ENCODE data around the gene PRPSAP2.
"Not testable (repeated sequence)": the region's sequence is repeated elsewhere in the genome, so short reads cannot be mapped to it uniquely, and the experiment has no call there.

PRPSAP2 gene

DNA sequence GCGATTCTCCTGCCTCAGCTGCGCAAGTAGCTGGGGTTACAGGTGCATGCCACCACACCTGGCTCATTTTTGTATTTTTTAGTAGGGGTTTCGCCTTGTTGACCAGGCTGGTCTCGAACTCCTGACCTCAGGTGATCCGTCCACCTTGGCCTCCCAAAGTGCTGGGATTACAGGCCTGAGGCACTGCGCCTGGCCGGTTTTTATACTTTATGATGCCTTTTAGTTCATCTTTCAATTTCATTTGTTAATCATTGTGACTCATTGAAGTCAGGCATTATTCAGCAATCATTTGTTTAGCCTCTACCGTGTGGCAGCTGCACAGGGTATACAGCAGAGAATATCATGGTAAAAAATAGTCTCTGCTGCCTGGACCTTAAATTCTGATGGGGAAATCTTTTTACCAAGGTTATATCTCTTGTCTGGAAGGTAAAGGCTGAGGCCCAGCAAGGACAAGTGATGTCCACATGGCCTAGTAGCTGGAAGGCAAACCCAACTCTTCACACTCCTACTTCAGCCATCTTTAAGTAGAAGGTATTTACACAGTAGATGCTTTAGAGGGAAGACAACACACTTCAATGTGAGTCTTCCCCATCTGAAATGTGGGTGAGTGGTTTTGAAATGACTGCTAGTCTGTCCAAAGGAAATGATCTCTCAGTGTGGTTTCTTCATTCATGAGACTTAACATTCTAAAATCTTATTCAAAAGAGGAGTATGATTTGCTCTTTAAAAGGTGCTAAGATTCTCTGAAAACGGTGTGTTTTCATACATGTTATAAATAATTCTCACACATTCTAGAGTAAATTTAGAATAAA is 2.4 kb downstream of the PRPSAP2 start:
- Mint-ChIP-seq H3K9me3 (no peaks in the 10 kb centered on the region), H3K4me1 (peaks cover 34% of the 10 kb centered on the region), H3K27ac (peak overlapping the region; percentile 55), H3K27me3 (no peaks in the 10 kb centered on the region), H3K36me3 (no peaks in the 10 kb centered on the region), H3K4me3 (peak overlapping the region; percentile 57)
- ATAC-seq (ENCODE audit: low read depth) (no peak), DNase-seq (ENCODE audit: low spot score in 2 of 2) (no peak)

DNA sequence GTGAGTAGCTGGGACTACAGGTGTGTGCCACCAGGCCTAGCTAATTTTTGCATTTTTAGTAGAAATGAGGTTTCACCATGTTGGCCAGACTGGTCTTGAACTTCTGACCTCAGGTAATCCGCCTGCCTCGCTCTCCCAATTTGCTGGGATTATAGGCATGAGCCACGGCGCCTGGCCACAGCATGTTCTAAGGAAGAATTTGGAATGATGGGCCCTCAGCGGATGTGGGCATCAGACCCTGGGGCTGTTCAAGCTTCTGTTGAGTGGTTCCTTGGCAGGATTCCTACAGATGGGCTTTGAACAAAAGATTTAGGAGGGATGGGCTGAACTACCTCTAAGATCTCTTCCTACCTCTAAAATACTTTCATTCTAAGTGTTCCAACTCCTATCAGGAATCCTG is 4.1 kb downstream of the PRPSAP2 start:
- no peaks in the 10 kb centered on the region for H3K27me3 Mint-ChIP-seq
- no peak overlapping the region for H3K27ac Mint-ChIP-seq
- H3K36me3 Mint-ChIP-seq: peaks cover 4% of the 10 kb centered on the region
- H3K9me3 Mint-ChIP-seq: no peaks in the 10 kb centered on the region
- ATAC-seq (ENCODE audit: low read depth): no peak
- peaks cover 23% of the 10 kb centered on the region for H3K4me1 Mint-ChIP-seq
- H3K4me3 Mint-ChIP-seq: no peak overlapping the region
- DNase-seq (ENCODE audit: low spot score in 2 of 2): no peak

DNA sequence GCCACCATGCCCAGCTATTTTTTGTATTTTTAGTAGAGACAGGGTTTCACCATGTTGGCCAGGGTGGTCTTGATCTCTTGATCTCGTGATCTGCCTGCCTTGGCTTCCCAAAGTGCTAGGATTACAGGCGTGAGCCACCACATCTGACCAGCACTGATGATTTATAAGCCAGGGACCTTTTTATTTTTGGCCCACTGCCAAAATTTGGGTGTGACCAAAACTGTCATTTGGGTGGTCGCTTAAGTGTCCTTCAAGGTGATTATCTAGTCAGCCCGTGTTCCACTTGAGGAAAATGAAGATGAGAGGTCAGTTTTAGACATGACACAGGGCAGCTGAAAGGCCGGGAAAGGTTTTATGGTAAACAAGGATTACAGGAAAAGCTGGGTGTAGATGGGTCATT is 7.1 kb downstream of the PRPSAP2 start:
- H3K36me3 Mint-ChIP-seq; H3K27ac Mint-ChIP-seq; DNase-seq (ENCODE audit: low spot score in 2 of 2); H3K4me3 Mint-ChIP-seq; H3K9me3 Mint-ChIP-seq; H3K27me3 Mint-ChIP-seq; ATAC-seq (ENCODE audit: low read depth): not testable (repeated sequence)
- peaks cover 14% of the 10 kb centered on the region for H3K4me1 Mint-ChIP-seq

DNA sequence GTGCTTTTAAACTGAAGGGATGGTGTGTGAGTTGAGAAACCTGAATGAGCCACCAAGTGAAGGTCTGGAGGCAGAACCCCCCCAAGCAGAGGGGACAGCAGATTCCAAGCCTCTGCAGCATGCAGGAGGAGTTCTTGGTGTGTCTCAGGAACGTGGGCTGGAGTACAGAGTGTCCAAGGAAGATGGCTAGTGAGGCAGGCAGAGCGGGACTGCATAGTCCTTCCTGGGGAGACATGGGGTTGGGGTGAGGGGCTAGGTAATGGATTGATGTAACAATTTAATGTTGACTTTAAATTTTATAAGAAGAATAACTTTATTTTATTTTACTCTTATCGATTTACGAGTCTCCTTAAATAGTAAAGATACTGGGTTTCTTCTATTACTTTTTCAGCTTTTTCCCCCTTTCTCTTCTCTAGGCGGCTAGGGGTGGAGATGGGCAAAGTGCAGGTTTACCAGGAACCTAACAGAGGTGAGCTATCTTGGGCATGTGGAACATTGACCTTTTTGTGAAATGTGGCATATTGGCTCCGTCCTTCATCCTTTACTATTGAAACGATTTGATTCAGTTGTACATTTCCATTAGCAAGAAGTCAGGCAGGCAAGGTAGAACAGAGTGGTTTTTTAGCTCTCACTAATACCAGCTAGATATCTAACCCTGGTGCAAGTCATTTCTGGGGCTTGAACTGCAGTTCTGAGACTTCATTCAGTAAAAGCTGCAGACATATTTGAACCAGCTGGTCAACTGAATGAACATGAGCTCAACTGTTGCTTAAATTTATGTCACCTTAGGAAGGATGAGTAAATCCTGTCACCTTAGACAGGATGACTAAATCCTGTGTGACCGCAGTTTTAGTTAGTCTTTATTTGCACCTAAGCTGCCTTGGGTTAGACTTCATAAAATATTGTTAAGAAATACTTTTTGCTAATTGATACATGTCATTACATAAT is 9.2 kb downstream of the PRPSAP2 start:
- no peaks in the 10 kb centered on the region for H3K27me3 Mint-ChIP-seq
- no peaks in the 10 kb centered on the region for H3K9me3 Mint-ChIP-seq
- H3K4me1 Mint-ChIP-seq: no peaks in the 10 kb centered on the region
- ATAC-seq (ENCODE audit: low read depth) (no peak), DNase-seq (ENCODE audit: low spot score in 2 of 2) (no peak)
- H3K27ac Mint-ChIP-seq: no peak overlapping the region
- H3K4me3 Mint-ChIP-seq: no peak overlapping the region
- peaks cover 11% of the 10 kb centered on the region for H3K36me3 Mint-ChIP-seq

DNA sequence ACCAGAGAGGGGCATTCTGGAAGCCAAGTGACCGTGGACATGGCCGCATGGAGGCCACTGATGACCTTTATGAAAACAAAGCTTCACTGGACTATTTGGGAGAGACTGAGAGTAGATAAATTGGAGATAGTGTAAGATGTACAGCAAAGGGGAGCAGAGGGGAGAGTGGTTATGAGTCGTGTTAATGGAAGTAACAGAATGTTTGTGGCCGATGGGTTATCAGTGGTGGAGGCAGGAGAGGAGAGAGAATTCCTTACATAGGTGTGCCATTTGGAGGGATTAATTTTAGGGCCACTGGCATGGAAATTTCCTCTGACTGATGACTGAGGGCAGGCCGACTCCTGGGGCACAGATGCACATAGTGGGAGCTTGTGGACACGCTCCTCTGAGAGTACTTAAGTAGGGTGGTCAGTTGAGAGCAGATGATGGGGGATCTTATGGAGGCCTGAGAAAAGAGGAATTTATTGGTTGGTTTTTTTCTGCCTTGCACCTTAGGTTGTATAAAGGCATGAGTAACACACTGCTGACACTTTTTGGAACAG is 19.2 kb downstream of the PRPSAP2 start:
- peak overlapping the region; percentile 0 for H3K27ac Mint-ChIP-seq
- H3K27me3 Mint-ChIP-seq: no peaks in the 10 kb centered on the region
- ATAC-seq (ENCODE audit: low read depth) (no peak), DNase-seq (ENCODE audit: low spot score in 2 of 2) (no peak)
- no peaks in the 10 kb centered on the region for H3K4me1 Mint-ChIP-seq
- H3K36me3 Mint-ChIP-seq: peaks cover 19% of the 10 kb centered on the region
- H3K9me3 Mint-ChIP-seq: no peaks in the 10 kb centered on the region
- no peak overlapping the region for H3K4me3 Mint-ChIP-seq

DNA sequence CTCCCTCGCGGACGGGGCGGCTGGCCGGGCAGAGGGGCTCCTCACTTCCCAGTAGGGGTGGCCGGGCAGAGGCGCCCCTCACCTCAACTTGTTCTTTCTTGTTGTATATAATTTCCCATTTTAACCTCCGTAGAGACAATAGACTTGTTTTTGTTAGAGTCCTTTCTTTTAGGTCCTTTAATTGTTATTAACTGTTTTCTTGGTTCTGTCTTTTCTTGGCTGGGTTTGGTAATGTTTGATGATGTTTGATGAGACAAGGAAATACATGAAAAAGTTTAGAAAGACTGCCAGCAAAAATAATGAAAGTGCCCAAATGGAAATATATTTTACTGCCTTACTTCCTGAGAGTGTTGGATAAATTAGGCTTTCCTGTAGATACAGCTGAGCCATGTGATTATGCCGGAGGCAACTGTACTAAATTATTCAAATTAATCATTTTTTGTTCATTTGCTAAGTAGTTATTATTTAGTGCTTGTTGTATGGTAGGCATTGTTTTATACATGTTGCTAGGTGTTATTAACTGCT is 30.9 kb downstream of the PRPSAP2 start:
- Mint-ChIP-seq H3K9me3 (peaks cover 1% of the 10 kb centered on the region), H3K4me1 (peaks cover 8% of the 10 kb centered on the region), H3K36me3 (peaks cover 37% of the 10 kb centered on the region), H3K27me3 (no peaks in the 10 kb centered on the region), H3K27ac (no peak overlapping the region), H3K4me3 (no peak overlapping the region)
- DNase-seq (ENCODE audit: low spot score in 2 of 2): no peak
- ATAC-seq (ENCODE audit: low read depth): no peak

DNA sequence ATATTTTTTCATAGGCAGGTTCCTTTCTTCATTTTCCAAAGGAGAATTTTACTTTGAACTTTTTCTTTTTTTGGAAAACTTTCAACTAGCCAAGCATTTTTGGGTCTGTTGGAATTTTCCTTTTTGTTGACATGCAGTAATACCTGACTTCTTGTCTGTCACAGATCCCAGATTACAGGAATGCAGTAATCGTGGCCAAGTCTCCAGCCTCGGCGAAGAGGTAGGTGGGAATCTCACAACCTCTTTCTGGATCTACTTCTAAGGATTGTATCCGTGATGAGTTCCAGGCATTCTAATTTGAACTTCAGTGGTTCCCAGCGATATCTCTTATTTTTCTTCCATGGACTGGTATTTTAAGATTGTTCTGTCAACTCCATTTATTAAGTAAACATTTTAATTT is 31.7 kb downstream of the PRPSAP2 start:
- H3K27me3 Mint-ChIP-seq: no peaks in the 10 kb centered on the region
- no peak for ATAC-seq (ENCODE audit: low read depth)
- DNase-seq (ENCODE audit: low spot score in 2 of 2): no peak
- peaks cover 33% of the 10 kb centered on the region for H3K36me3 Mint-ChIP-seq
- H3K4me3 Mint-ChIP-seq: no peak overlapping the region
- H3K4me1 Mint-ChIP-seq: peaks cover 8% of the 10 kb centered on the region
- peaks cover 1% of the 10 kb centered on the region for H3K9me3 Mint-ChIP-seq
- H3K27ac Mint-ChIP-seq: no peak overlapping the region

DNA sequence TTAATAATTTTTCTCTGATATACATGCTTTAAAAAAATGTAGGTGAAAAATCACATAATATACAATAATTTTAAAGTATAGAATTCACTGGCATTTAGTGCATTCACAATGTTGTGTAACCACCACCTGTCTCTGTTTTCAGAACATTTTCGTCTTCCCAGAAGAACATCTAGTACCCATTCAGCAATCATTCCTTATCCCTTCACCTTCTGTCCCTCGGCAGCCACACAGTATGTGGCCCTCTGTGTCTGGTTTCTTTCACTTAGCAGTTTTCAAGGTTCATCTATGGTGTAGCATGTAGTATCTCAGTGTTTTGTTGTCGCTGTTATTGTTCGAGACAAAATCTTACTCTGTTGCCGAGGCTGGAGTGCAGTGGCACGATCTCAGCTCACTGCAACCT is 33.6 kb downstream of the PRPSAP2 start:
- H3K36me3 Mint-ChIP-seq: peaks cover 27% of the 10 kb centered on the region

DNA sequence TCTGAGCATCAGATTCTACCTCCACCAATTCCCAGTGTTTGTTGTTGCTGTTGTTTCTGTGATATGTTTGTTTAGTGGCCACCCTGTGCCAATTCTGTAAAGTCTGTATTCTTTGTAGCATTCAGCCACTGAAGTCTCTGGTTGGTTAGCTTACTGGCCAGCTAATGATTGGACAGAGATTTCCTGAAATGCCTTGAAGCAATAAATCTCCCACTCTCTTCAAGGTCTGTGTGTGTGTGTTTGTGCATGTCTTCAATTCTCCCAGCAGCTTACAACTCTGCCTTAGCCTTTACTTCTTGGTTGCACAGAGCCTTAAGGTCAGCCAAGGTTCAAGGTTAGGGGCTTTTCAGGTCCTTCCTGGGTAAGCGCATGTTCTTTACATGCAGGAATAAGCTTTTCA is 38.2 kb downstream of the PRPSAP2 start:
- Mint-ChIP-seq H3K9me3 (peaks cover 1% of the 10 kb centered on the region), H3K4me1 (peaks cover 19% of the 10 kb centered on the region), H3K36me3 (peaks cover 40% of the 10 kb centered on the region), H3K27me3 (no peaks in the 10 kb centered on the region), H3K27ac (no peak overlapping the region), H3K4me3 (no peak overlapping the region)
- no peak for ATAC-seq (ENCODE audit: low read depth)
- no peak for DNase-seq (ENCODE audit: low spot score in 2 of 2)

More for the DNA sequence above, 33.6 kb downstream of the PRPSAP2 start:
- Mint-ChIP-seq H3K4me3 (no peak overlapping the region), H3K9me3 (peaks cover 1% of the 10 kb centered on the region), H3K4me1 (peaks cover 8% of the 10 kb centered on the region), H3K27me3 (no peaks in the 10 kb centered on the region), H3K27ac (no peak overlapping the region)
- DNase-seq (ENCODE audit: low spot score in 2 of 2): no peak
- no peak for ATAC-seq (ENCODE audit: low read depth)

DNA sequence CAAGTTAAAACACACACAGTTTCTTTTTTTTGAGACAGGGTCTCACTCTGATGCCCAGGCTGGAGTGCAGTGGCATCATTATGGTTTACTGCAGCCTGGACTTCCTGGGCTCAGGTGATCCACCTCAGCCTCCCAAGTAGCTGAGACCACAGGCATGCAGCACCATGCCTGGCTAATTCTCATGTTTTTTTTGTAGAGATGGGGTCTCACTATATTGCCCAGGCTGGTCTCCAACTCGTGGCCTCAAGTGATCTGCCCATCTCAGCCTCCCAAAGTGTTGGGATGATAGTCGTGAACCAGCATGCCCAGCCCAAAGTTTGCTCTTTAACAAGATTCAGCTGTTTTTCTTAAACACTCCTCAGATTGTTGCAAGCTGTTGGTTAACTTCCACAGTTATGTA is 39.0 kb downstream of the PRPSAP2 start:
- DNase-seq (ENCODE audit: low spot score in 2 of 2) (no peak), ATAC-seq (ENCODE audit: low read depth) (no peak)
- Mint-ChIP-seq H3K27me3 (no peaks in the 10 kb centered on the region), H3K9me3 (peaks cover 1% of the 10 kb centered on the region), H3K4me3 (no peak overlapping the region), H3K36me3 (peaks cover 35% of the 10 kb centered on the region), H3K27ac (no peak overlapping the region), H3K4me1 (peaks cover 27% of the 10 kb centered on the region)

DNA sequence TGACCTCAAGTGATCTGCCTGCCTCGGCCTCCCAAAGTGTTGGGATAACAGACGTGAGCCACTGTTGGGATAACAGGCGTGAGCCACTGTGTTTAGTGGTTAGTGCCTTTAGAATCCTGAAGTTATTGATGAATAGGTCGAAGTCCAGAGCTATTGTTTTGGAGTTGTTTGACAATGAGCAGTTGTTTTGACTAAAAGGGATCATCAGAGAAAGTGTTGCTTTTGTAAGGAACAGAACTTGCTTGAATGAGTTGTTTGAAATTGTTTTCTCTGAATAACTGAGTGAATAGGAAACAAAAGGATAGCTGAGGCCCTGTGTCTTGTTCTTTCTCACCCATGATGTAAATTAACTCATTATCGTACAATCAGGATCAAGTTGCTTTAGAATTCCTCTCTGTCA is 46.6 kb downstream of the PRPSAP2 start:
- no peaks in the 10 kb centered on the region for H3K27me3 Mint-ChIP-seq
- peaks cover 23% of the 10 kb centered on the region for H3K4me1 Mint-ChIP-seq
- no peak for DNase-seq (ENCODE audit: low spot score in 2 of 2)
- no peak for ATAC-seq (ENCODE audit: low read depth)
- H3K9me3 Mint-ChIP-seq: no peaks in the 10 kb centered on the region
- no peak overlapping the region for H3K4me3 Mint-ChIP-seq
- no peak overlapping the region for H3K27ac Mint-ChIP-seq
- peaks cover 16% of the 10 kb centered on the region for H3K36me3 Mint-ChIP-seq

DNA sequence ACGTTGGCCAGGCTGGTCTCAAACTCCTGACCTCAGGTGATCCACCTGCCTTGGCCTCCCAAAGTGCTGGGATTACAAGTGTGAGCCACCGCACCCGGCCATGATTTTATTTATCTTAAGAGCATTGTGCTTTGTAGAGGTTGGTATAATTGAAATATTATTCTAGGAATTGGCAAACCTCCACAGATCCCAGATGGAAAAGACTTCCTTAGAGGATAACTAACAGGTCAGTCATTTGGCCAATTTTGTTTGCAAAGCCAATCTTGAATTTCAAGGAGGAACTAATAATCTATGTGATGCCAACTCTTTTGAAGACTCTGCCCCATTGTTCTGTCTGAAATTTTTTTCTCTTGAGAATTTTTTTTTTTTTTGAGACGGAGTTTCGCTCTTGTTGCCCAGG is 47.3 kb downstream of the PRPSAP2 start:
- H3K4me1 Mint-ChIP-seq: peaks cover 21% of the 10 kb centered on the region
- DNase-seq (ENCODE audit: low spot score in 2 of 2): no peak
- no peak overlapping the region for H3K27ac Mint-ChIP-seq
- H3K4me3 Mint-ChIP-seq: no peak overlapping the region
- H3K9me3 Mint-ChIP-seq: no peaks in the 10 kb centered on the region
- peaks cover 16% of the 10 kb centered on the region for H3K36me3 Mint-ChIP-seq
- ATAC-seq (ENCODE audit: low read depth): no peak
- no peaks in the 10 kb centered on the region for H3K27me3 Mint-ChIP-seq

DNA sequence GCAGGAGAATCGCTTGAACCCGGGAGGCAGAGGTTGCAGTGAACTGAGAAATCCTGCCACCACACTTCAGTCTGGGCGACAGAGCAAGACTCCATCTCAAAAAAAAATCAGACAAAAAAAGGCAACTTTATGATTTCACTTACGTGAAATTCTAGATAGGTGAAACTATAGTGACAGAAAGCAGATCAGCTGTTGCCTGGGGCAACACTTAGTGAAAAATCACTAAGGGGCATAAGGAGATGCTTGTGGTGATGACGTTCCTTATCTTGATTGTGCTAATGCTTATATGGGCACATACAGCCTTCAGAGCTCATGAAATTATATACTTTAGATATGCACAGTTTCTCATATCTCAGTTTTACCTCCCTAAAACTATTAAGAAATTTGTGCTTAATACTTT is 52.4 kb downstream of the PRPSAP2 start:
- no peaks in the 10 kb centered on the region for H3K9me3 Mint-ChIP-seq
- H3K27me3 Mint-ChIP-seq: no peaks in the 10 kb centered on the region
- no peak overlapping the region for H3K4me3 Mint-ChIP-seq
- ATAC-seq (ENCODE audit: low read depth) (no peak), DNase-seq (ENCODE audit: low spot score in 2 of 2) (no peak)
- H3K36me3 Mint-ChIP-seq: peaks cover 33% of the 10 kb centered on the region
- H3K4me1 Mint-ChIP-seq: no peaks in the 10 kb centered on the region
- no peak overlapping the region for H3K27ac Mint-ChIP-seq

DNA sequence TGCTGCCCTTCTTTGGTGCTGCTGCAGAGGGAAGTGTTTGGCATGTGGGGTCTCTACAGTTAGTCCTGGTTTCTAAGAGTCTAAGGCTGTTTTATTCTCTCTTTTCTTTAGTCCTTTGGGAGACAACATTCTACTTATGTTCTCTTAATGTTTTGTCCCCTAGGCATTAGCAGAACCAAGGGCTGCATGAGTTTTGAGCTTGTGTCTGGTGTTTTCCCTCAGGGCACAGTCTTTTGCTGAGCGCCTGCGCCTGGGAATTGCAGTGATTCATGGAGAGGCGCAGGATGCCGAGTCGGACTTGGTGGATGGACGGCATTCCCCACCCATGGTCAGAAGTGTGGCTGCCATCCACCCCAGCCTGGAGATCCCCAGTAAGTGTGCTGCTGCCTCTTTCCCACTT is 53.0 kb downstream of the PRPSAP2 start:
- ATAC-seq (ENCODE audit: low read depth): no peak
- peaks cover 35% of the 10 kb centered on the region for H3K36me3 Mint-ChIP-seq
- H3K27ac Mint-ChIP-seq: no peak overlapping the region
- no peaks in the 10 kb centered on the region for H3K27me3 Mint-ChIP-seq
- H3K4me1 Mint-ChIP-seq: no peaks in the 10 kb centered on the region
- no peaks in the 10 kb centered on the region for H3K9me3 Mint-ChIP-seq
- no peak overlapping the region for H3K4me3 Mint-ChIP-seq
- no peak for DNase-seq (ENCODE audit: low spot score in 2 of 2)

Measured in memory B cell (primary cell).